Neuronal stem cell (in vitro differentiated cells): Measurements from ENCODE around the gene PXDN.
A peak's percentile ranks its signal among the peaks of the same experiment; 100 is the strongest.

Experiments
- DNase-seq: peaks from one replicate; pipeline ENCODE4 v3.0.0-alpha.2; 2013; ENCODE audit warnings: low spot score
- H2AFZ ChIP-seq: one replicate; pipeline ENCODE4 v1.6.1; 2013; ENCODE audit warnings: mild to moderate bottlenecking, low read length, inconsistent platforms
- H2AK5ac ChIP-seq: 2 replicates; pipeline ENCODE4 v1.6.1; 2013; ENCODE audit warnings: low read depth, mild to moderate bottlenecking, inconsistent platforms, low read length, moderate library complexity, mixed read lengths
- H2BK120ac ChIP-seq: 2 replicates; pipeline ENCODE4 v1.6.1; 2013; ENCODE audit warnings: low read depth, mild to moderate bottlenecking, inconsistent platforms, low read length, moderate library complexity, mixed read lengths
- H2BK12ac ChIP-seq: one replicate; pipeline ENCODE4 v1.6.1; 2013; ENCODE audit warnings: low read length, inconsistent platforms
- H2BK15ac ChIP-seq: 2 replicates; pipeline ENCODE4 v1.6.1; 2013; ENCODE audit warnings: mild to moderate bottlenecking, low read length, inconsistent platforms, mixed read lengths
- H2BK5ac ChIP-seq: one replicate; pipeline ENCODE4 v1.6.1; 2013; ENCODE audit warnings: inconsistent platforms, mild to moderate bottlenecking, low read length, moderate library complexity
- H3K14ac ChIP-seq: one replicate; pipeline ENCODE4 v1.6.1; 2013; ENCODE audit warnings: low read length, inconsistent platforms
- H3K18ac ChIP-seq: 2 replicates; pipeline ENCODE4 v1.6.1; 2013; ENCODE audit warnings: low read length, inconsistent platforms
- H3K23ac ChIP-seq: 2 replicates; pipeline ENCODE4 v1.6.1; 2013; ENCODE audit warnings: low read depth, mild to moderate bottlenecking, mixed read lengths, low read length, inconsistent platforms; ENCODE audit not compliant: poor library complexity
- H3K27ac ChIP-seq: replicated peaks from 3 replicates; pipeline ENCODE4 v1.5.1; 2013; ENCODE audit warnings: low read length, inconsistent platforms
- H3K27me3 ChIP-seq, 3 experiments: 2 replicates each; pipeline ENCODE4 v1.6.1; 2013; ENCODE audit warnings: low read length in 3 of 3, mild to moderate bottlenecking in 2 of 3, inconsistent platforms in 1 of 3, low read depth in 1 of 3, mixed read lengths in 1 of 3, moderate library complexity in 1 of 3; ENCODE audit not compliant: control insufficient read depth in 3 of 3, insufficient read depth in 3 of 3
- H3K36me3 ChIP-seq, 2 donors: replicated peaks in 1 of 2; 2 replicates each; pipeline ENCODE4 v1.6.1; 2013; ENCODE audit warnings: low read length in 2 of 2; ENCODE audit not compliant: control insufficient read depth in 2 of 2, insufficient read depth in 2 of 2
- H3K4ac ChIP-seq: 2 replicates; pipeline ENCODE4 v1.6.1; 2013; ENCODE audit warnings: inconsistent platforms, mild to moderate bottlenecking, low read length, moderate library complexity
- H3K4me1 ChIP-seq, 2 donors: 1 replicate in 1 of 2; 2 replicates in 1 of 2; pipeline ENCODE4 v1.6.1; 2013; ENCODE audit warnings: low read length in 2 of 2, low read depth in 1 of 2; ENCODE audit not compliant: control insufficient read depth in 2 of 2, insufficient read depth in 1 of 2
- H3K4me2 ChIP-seq: one replicate; pipeline ENCODE4 v1.6.1; 2013; ENCODE audit warnings: mild to moderate bottlenecking, low read length, inconsistent platforms; ENCODE audit not compliant: insufficient read depth, poor library complexity, severe bottlenecking
- H3K4me3 ChIP-seq, 2 donors: 2 replicates each; pipeline ENCODE4 v1.5.1; 2013; ENCODE audit warnings: low read length in 2 of 2, mild to moderate bottlenecking in 2 of 2, inconsistent platforms in 1 of 2, moderate library complexity in 1 of 2
- H3K79me1 ChIP-seq: one replicate; pipeline ENCODE4 v1.6.1; 2013; ENCODE audit warnings: low read depth, mild to moderate bottlenecking, inconsistent platforms, low read length, moderate library complexity
- H3K9ac ChIP-seq: one replicate; pipeline ENCODE4 v1.6.1; 2013; ENCODE audit warnings: mild to moderate bottlenecking, low read depth, low read length, inconsistent platforms; ENCODE audit not compliant: poor library complexity
- H3K9me3 ChIP-seq, 2 donors: replicated peaks in 1 of 2; 2 replicates each; pipeline versions ENCODE3 to v1.6.1; 2013; ENCODE audit warnings: low read length in 2 of 2, mild to moderate bottlenecking in 2 of 2, inconsistent platforms in 1 of 2, low read depth in 1 of 2, mixed read lengths in 1 of 2, moderate library complexity in 1 of 2; ENCODE audit not compliant: control insufficient read depth in 2 of 2, insufficient read depth in 1 of 2
- H4K8ac ChIP-seq: one replicate; pipeline ENCODE4 v1.6.1; 2013; ENCODE audit warnings: low read depth, mild to moderate bottlenecking, inconsistent platforms, low read length, moderate library complexity
- H4K91ac ChIP-seq: one replicate; pipeline ENCODE4 v1.6.1; 2013; ENCODE audit warnings: low read length, low read depth, mild to moderate bottlenecking, inconsistent platforms; ENCODE audit not compliant: poor library complexity
- WGBS, 2 donors: extraction: QIAGEN DNeasy Blood & Tissue Kit; methylation state at CpG; one replicate each; pipeline ENCODE4 v1.1.7; 2013; ENCODE audit warnings: missing lambda C conversion rate in 2 of 2, mixed read lengths in 1 of 2; ENCODE audit not compliant: insufficient read length in 2 of 2, insufficient replicate concordance in 1 of 2; ENCODE audit errors: extremely low coverage in 2 of 2; 5-methylcytosine and 5-hydroxymethylcytosine counted together

Gene PXDN

GRCh38 chr2:1664076-1664605 lies 80.2 kb downstream of the PXDN start:
- Histone ChIP-seq H2BK15ac (no peak overlapping the region), H3K4me3 (no peak overlapping the region), H3K14ac (no peak overlapping the region), H2BK12ac (no peak overlapping the region), H2BK120ac (no peak overlapping the region), H2BK5ac (no peak overlapping the region), H2AK5ac (no peak overlapping the region), H4K91ac (no peak overlapping the region), H3K9ac (no peak overlapping the region), H3K9me3 (no peaks in the 10 kb centered on the region), H2AFZ (peak overlapping the region; percentile 56), H3K4ac (no peak overlapping the region), H3K27ac (no peak overlapping the region), H3K23ac (no peak overlapping the region), H3K4me1 (peaks cover 0 to 2% of the 10 kb centered on the region in 2 donors), H4K8ac (no peak overlapping the region), H3K27me3 (no peaks in the 10 kb centered on the region), H3K18ac (no peak overlapping the region), H3K4me2 (no peak overlapping the region), H3K79me1 (no peaks in the 10 kb centered on the region), H3K36me3 (peaks cover 0 to 45% of the 10 kb centered on the region in 2 donors)
- no peak for DNase-seq
- no CpG with 5 or more reads among the region's 9 CpGs for WGBS, 2 donors

- Histone ChIP-seq H3K27ac (no peak overlapping the region), H2BK12ac (no peak overlapping the region), H3K9ac (no peak overlapping the region), H3K23ac (no peak overlapping the region), H2AFZ (no peak overlapping the region), H3K79me1 (no peaks in the 10 kb centered on the region), H2BK5ac (no peak overlapping the region), H3K4me2 (no peak overlapping the region), H3K18ac (no peak overlapping the region), H3K4me3 (no peak overlapping the region), H3K4ac (no peak overlapping the region), H3K9me3 (no peaks in the 10 kb centered on the region), H3K27me3 (no peaks in the 10 kb centered on the region), H2BK120ac (no peak overlapping the region), H3K36me3 (peaks cover 0 to 49% of the 10 kb centered on the region in 2 donors), H3K4me1 (peaks cover 0 to 2% of the 10 kb centered on the region in 2 donors), H4K91ac (no peak overlapping the region), H3K14ac (no peak overlapping the region), H2AK5ac (no peak overlapping the region), H4K8ac (no peak overlapping the region), H2BK15ac (no peak overlapping the region)
- DNase-seq = no peak
- no CpG with 5 or more reads among the region's 16 CpGs for WGBS, 2 donors
Measured at GRCh38 chr2:1663621-1664020, 80.7 kb downstream of the PXDN start.

- no CpG with 5 or more reads among the region's 19 CpGs for WGBS, 2 donors
- peaks cover 0 to 49% of the 10 kb centered on the region in 2 donors for H3K36me3 ChIP-seq
Measured at GRCh38 chr2:1662606-1663180, 81.6 kb downstream of the PXDN start.

GRCh38 chr2:1661891-1662605 lies 82.3 kb downstream of the PXDN start:
- Histone ChIP-seq H3K27ac (no peak overlapping the region), H4K8ac (no peak overlapping the region), H3K4me1 (peaks cover 0 to 2% of the 10 kb centered on the region in 2 donors), H4K91ac (no peak overlapping the region), H3K36me3 (peaks cover 0 to 49% of the 10 kb centered on the region in 2 donors), H3K4me2 (no peak overlapping the region), H2BK120ac (no peak overlapping the region), H3K23ac (no peak overlapping the region), H2AK5ac (no peak overlapping the region), H2BK5ac (no peak overlapping the region), H2BK12ac (no peak overlapping the region), H3K4ac (no peak overlapping the region), H2BK15ac (no peak overlapping the region), H3K27me3 (no peaks in the 10 kb centered on the region), H3K18ac (peak overlapping the region; percentile 23), H3K4me3 (no peak overlapping the region), H3K9me3 (no peaks in the 10 kb centered on the region), H3K14ac (no peak overlapping the region), H3K79me1 (no peaks in the 10 kb centered on the region), H2AFZ (no peak overlapping the region), H3K9ac (no peak overlapping the region)
- no CpG with 5 or more reads among the region's 19 CpGs for WGBS, 2 donors
- no peak for DNase-seq

More at GRCh38 chr2:1662606-1663180, 81.6 kb downstream of the PXDN start:
- H3K4me3 ChIP-seq = no peak overlapping the region
- no peak overlapping the region for H4K91ac ChIP-seq
- H3K23ac ChIP-seq = no peak overlapping the region
- H3K4ac ChIP-seq = no peak overlapping the region
- no peak overlapping the region for H2BK12ac ChIP-seq
- no peak overlapping the region for H2BK5ac ChIP-seq
- no peak overlapping the region for H2AFZ ChIP-seq
- H3K9ac ChIP-seq = no peak overlapping the region
- H2BK120ac ChIP-seq = no peak overlapping the region
- no peak overlapping the region for H2BK15ac ChIP-seq
- DNase-seq = no peak
- no peaks in the 10 kb centered on the region for H3K79me1 ChIP-seq
- H3K4me1 ChIP-seq = peaks cover 0 to 2% of the 10 kb centered on the region in 2 donors
- H3K9me3 ChIP-seq = no peaks in the 10 kb centered on the region
- H3K27ac ChIP-seq = no peak overlapping the region
- H2AK5ac ChIP-seq = no peak overlapping the region
- no peaks in the 10 kb centered on the region for H3K27me3 ChIP-seq
- H3K14ac ChIP-seq = no peak overlapping the region
- H3K18ac ChIP-seq = peak overlapping the region; percentile 23
- H4K8ac ChIP-seq = no peak overlapping the region
- H3K4me2 ChIP-seq = no peak overlapping the region
